HL-60 (cell line): ENCODE data around the gene PPHLN1.

ENCODE experiments used
- DNase-seq, 2 experiments: peaks; one replicate each; pipeline ENCODE4 v3.0.0-alpha.2; 2010 to 2020; ENCODE audit warnings: low read depth in 1 of 2, low spot score in 1 of 2
- H3K27ac ChIP-seq: fragments of 250-450 bp; sonication (Bioruptor Pico); replicated peaks from 2 replicates; pipeline ENCODE4 v1.5.1; 2020; ENCODE audit warnings: mild to moderate bottlenecking, moderate library complexity
- H3K27me3 ChIP-seq: fragments of 250-450 bp; sonication (Bioruptor Pico); 2 replicates; pipeline ENCODE4 v1.5.1; 2021; ENCODE audit warnings: mild to moderate bottlenecking, moderate library complexity; ENCODE audit not compliant: insufficient read depth, poor library complexity, severe bottlenecking
- H3K4me3 ChIP-seq: replicated peaks from 2 replicates; pipeline ENCODE4 v1.5.1; 2011; ENCODE audit warnings: mild to moderate bottlenecking, control low read depth, low read length; ENCODE audit not compliant: insufficient read depth
- CTCF ChIP-seq: IDR thresholded peaks from one replicate; pipeline ENCODE4 v1.5.1; 2011; ENCODE audit warnings: low read length, control low read depth, inconsistent platforms; ENCODE audit not compliant: insufficient read depth
- GABPA ChIP-seq: IDR thresholded peaks from 2 replicates; pipeline ENCODE4 v1.6.1; 2012; ENCODE audit warnings: low read depth
- POLR2AphosphoS5 ChIP-seq: IDR thresholded peaks from 2 replicates; pipeline ENCODE4 v1.6.1; 2012; ENCODE audit warnings: low read depth
- REST ChIP-seq: IDR thresholded peaks from 2 replicates; pipeline ENCODE4 v1.6.1; 2012; ENCODE audit warnings: low read depth; ENCODE audit not compliant: insufficient replicate concordance
- SPI1 ChIP-seq: IDR thresholded peaks from 2 replicates; pipeline ENCODE4 v1.6.1; 2012; ENCODE audit warnings: low read depth, mild to moderate bottlenecking, borderline replicate concordance

The PPHLN1 gene

GRCh38 chr12:42283739-42284138, 42.2 kb upstream of the PPHLN1 start:
- H3K4me3 ChIP-seq, result no peak overlapping the region
- H3K27me3 ChIP-seq, result no peaks in the 10 kb centered on the region
- H3K27ac ChIP-seq, result no peak overlapping the region
- peak in 1 of 2 experiments; percentile 27 for DNase-seq
- no peak for TF ChIP-seq REST
- TF ChIP-seq GABPA, result no peak
- TF ChIP-seq POLR2AphosphoS5, result no peak

GRCh38 chr12:42284157-42284556, 41.8 kb upstream of the PPHLN1 start:
- H3K4me3 ChIP-seq, result no peak overlapping the region
- DNase-seq, result peak in 1 of 2 experiments; percentile 17
- H3K27ac ChIP-seq, result no peak overlapping the region

GRCh38 chr12:42284876-42285275, 41.1 kb upstream of the PPHLN1 start:
- Histone ChIP-seq H3K27me3 (no peaks in the 10 kb centered on the region), H3K4me3 (no peak overlapping the region), H3K27ac (no peak overlapping the region)
- TF ChIP-seq GABPA (no peak), CTCF (no peak), SPI1 (no peak), REST (no peak), POLR2AphosphoS5 (no peak)
- DNase-seq, result no peak

More at GRCh38 chr12:42284157-42284556, 41.8 kb upstream of the PPHLN1 start:
- no peaks in the 10 kb centered on the region for H3K27me3 ChIP-seq
- TF ChIP-seq REST (no peak), SPI1 (peak; percentile 95), POLR2AphosphoS5 (no peak)

GRCh38 chr12:42285431-42285830, 40.5 kb upstream of the PPHLN1 start:
- Histone ChIP-seq H3K27me3 (no peaks in the 10 kb centered on the region), H3K4me3 (no peak overlapping the region), H3K27ac (no peak overlapping the region)
- TF ChIP-seq CTCF, result no peak
- TF ChIP-seq REST, result no peak
- no peak for TF ChIP-seq POLR2AphosphoS5
- no peak for TF ChIP-seq GABPA
- TF ChIP-seq SPI1, result no peak
- DNase-seq, result no peak
